Cardiac fibroblast (primary cell): Measurements from ENCODE around the gene NGEF.

Experiments
- DNase-seq, 2 donors: peaks; one replicate each; pipeline versions ENCODE4 v3.0.0 to v3.0.0-alpha.2; 2010; ENCODE audit warnings: low read depth in 2 of 2
- H3K4me3 ChIP-seq, 2 donors: replicated peaks in 1 of 2; 1 replicate in 1 of 2; 2 replicates in 1 of 2; pipeline ENCODE4 v1.5.1; 2011; ENCODE audit warnings: low read depth in 2 of 2, low read length in 2 of 2, mild to moderate bottlenecking in 2 of 2, moderate library complexity in 1 of 2
- TF ChIP-seq, protein P1 (sequence below): IDR thresholded peaks from one replicate; pipeline ENCODE4 v1.5.1; 2011; ENCODE audit warnings: low read depth, mild to moderate bottlenecking, low read length, inconsistent platforms

Gene NGEF

DNA sequence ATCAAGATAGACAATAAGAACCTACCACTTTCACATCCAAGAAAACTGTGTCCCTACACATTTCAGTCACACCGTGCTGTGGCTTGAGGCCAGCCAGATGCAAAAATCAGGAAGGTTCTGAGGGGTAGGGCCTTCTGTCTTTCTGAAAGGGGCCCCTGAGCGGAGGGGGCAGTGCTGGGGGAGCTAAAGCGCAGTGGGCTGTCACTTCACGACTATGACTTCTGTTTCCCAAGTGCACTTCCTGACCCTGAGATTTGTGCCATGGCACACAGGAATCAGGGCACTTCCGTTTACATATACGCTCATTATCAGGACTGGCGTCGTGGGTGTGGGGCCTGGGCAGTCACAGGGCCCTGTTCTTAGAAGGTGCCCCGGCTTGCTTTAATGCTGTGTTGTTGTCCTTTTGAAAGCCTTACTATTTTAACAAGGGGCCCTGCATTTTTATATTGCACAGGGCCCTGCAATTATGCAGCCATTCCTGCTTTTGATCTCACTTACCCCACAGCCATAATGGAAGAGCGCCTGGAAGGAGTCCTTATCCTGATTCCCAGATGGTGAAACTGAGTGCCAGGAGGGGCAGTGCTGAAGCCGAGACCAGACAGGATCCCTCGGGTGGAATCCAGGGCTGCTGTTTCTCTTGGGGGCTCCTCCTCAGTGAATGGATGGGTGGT lies 620 bp downstream of the NGEF start:
- no peak overlapping the region for H3K4me3 ChIP-seq
- TF ChIP-seq, protein P1, sequence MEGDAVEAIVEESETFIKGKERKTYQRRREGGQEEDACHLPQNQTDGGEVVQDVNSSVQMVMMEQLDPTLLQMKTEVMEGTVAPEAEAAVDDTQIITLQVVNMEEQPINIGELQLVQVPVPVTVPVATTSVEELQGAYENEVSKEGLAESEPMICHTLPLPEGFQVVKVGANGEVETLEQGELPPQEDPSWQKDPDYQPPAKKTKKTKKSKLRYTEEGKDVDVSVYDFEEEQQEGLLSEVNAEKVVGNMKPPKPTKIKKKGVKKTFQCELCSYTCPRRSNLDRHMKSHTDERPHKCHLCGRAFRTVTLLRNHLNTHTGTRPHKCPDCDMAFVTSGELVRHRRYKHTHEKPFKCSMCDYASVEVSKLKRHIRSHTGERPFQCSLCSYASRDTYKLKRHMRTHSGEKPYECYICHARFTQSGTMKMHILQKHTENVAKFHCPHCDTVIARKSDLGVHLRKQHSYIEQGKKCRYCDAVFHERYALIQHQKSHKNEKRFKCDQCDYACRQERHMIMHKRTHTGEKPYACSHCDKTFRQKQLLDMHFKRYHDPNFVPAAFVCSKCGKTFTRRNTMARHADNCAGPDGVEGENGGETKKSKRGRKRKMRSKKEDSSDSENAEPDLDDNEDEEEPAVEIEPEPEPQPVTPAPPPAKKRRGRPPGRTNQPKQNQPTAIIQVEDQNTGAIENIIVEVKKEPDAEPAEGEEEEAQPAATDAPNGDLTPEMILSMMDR, result no peak
- DNase-seq, result no peak

DNA sequence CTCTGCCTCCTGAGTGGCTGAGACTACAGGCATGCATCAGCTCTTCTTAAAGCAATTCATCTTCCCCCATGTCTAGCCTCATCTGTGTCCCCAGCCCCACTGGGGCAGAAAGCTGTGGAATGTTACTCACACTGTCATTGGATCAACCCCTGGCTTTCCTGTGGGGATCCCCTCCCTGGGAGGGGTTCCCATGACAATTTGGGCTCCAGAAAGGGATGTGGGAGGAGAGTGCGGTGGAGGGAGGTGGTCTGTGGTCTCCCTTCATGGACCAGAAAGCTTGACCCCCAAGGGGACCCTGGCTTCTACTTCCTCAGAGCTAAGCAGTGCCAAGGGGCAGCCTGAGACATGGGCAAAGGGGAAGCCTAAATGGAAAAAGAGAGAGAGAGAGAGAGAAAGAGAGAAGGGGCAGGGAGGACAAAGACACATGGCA lies 1.3 kb downstream of the NGEF start:
- no peak for DNase-seq
- H3K4me3 ChIP-seq, result no peak overlapping the region
- TF ChIP-seq, protein P1, result no peak

DNA sequence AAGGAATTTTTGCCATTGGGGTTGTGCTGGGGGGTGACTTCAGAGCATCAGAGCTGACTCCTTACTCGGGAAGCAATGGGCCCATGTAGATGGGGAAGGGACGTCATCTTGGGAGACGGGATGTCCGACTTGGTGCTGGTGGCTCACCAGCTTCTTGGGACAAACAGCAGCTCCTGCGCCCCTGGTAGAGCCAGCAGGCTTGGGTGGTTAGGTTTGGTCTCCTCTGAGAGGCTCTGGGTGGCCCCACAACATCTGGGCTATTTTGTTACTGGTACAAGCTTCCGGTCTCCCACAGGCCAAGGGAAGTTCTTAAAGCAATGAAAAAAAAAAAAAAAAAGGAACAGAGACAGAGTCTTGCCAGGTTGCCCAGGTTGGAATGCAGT lies 1.8 kb downstream of the NGEF start:
- TF ChIP-seq, protein P1, result no peak
- no peak for DNase-seq
- no peak overlapping the region for H3K4me3 ChIP-seq

DNA sequence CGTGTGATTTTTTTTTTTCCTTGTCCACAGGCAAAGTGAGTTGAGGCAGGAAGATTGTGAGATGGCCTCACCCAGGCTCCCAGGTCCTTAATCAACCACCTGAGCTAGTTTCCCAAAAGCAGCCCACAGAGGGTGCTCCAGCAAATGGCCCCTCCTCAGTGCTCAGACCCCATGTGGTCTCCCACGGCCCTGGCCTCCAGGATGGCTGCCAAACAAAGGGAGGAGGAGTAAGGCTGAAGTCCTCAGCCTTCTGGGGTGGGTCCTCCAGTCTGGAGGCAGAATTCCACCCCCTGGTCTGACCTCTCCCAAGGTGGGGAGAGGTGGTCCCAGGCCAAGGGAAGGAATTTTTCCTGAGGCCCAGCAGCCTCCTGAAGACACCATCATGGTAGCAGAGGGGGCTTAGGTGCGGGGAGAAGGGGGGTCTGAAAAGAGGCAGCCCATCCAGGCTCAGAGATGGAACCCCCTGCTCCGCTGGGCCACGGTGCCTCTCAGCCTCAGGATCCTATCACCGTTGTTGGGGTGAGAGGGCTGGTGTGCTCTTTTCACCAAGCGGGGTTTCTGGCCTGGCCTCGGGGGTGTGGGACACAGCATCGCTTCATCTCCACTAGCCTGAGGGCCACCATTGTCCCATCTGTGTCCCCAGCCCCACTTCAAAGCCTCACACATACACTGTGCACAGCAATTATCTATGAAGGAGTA lies 2.3 kb downstream of the NGEF start:
- TF ChIP-seq, protein P1, result no peak
- DNase-seq, result no peak
- no peak overlapping the region for H3K4me3 ChIP-seq

DNA sequence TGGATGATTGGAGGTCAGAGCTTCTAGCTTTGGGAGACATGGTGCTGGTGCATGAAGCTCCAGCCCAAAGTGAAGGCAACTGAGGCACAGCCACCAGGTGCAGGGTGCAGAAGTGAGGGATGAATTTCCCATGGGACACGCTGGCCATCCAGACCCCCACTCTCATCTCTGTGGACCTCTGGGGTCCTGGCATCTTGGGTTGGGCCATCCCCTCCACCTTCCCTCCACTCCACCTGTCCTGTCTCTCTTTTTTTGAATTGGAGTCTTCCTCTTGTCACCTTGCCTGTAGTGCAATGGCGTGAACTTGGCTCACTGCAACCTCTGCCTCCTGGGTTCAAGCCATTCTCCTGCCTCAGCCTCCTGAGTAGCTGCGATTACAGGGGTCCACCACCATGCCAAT lies 3.4 kb downstream of the NGEF start:
- H3K4me3 ChIP-seq, result no peak overlapping the region
- DNase-seq, result no peak
- TF ChIP-seq, protein P1, result no peak

DNA sequence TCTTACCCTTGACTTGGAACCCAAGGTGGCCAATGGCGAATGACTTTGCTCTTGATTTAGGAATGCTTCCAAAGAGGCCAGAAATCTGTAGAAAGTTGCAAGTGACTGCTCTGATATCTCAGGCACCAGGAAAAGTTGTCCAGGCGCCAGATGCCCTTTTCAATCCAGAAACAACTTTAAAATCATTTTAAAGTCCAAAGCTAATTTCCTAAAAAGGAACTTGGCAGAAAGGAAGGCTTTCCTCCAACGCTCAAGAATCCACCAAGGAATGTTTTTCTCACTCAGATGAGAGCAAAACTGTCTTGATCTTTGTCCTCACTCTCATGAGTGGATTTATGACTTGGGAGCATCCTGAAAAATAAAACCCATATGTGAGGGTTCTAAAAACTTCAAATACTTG lies 5.3 kb downstream of the NGEF start:
- TF ChIP-seq, protein P1, result no peak
- H3K4me3 ChIP-seq, result no peak overlapping the region
- peak in 1 of 2 donors; percentile 17 for DNase-seq
